ENCODE data around the gene MAN1A2.

DNA sequence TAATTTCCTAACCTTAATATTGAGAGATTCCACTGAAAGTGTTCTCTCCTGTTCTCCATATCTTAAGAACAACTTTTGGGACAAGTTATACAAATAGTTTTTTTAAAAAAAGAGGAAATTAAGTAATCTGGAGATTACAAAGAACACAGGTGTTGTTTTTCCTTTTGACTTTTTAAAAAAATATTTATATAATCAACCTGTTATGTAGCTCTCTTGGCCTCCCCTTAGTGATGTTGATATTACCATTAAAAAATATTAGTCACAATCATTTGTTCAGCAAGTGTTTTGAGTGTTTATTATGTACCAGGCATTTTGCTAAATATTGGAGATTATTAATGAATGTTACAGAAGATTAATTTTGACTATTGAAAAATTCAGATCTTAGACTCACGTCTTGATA lies 8.1 kb downstream of the MAN1A2 start:
- TF ChIP-seq, protein P1, sequence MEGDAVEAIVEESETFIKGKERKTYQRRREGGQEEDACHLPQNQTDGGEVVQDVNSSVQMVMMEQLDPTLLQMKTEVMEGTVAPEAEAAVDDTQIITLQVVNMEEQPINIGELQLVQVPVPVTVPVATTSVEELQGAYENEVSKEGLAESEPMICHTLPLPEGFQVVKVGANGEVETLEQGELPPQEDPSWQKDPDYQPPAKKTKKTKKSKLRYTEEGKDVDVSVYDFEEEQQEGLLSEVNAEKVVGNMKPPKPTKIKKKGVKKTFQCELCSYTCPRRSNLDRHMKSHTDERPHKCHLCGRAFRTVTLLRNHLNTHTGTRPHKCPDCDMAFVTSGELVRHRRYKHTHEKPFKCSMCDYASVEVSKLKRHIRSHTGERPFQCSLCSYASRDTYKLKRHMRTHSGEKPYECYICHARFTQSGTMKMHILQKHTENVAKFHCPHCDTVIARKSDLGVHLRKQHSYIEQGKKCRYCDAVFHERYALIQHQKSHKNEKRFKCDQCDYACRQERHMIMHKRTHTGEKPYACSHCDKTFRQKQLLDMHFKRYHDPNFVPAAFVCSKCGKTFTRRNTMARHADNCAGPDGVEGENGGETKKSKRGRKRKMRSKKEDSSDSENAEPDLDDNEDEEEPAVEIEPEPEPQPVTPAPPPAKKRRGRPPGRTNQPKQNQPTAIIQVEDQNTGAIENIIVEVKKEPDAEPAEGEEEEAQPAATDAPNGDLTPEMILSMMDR (IDR thresholded peaks at IDR 0.05; ENCODE audit: low read depth, low read length, poor library complexity, severe bottlenecking): no peak
- no peak for TF ChIP-seq EZH2phosphoT487 (IDR thresholded peaks at IDR 0.05; ENCODE audit: borderline replicate concordance, low read length)
